HepG2 (cell line): ENCODE measurements around the gene GABRA4. TPM values are rescaled to one million over a fixed set of nuclear protein-coding genes. Genes with fewer than 3 reads are reported as not detected.

Experiments
- ATAC-seq: fragments of 200-7000 bp; cut with Tn5 transposase; 3 replicates; pipeline ENCODE4 v1.9.1; 2020; ENCODE audit warnings: mild to moderate bottlenecking, moderate library complexity
- BruUV-seq: library from RNA; stranded (reverse); fragments of 400-500 nt; replicated peaks from 2 replicates; lab custom pipeline; 2021; lab: Mats Ljungman, UMichigan
- CTCF ChIA-PET: fragments of 300-600 bp; formaldehyde crosslinking; extraction: SDS; loops from one replicate; lab custom pipeline; 2021; ENCODE audit warnings: low total read pairs, inconsistent platforms, low intra/inter-chr PET ratio; lab: Yijun Ruan, JAX
- POLR2A ChIA-PET: fragments of 350-600 bp; sonication (Branson Sonifier 250); formaldehyde crosslinking; loops from one replicate; lab custom pipeline; 2020; ENCODE audit warnings: antibody characterized with exemption, inconsistent platforms; lab: Yijun Ruan, JAX
- DNase-seq: peaks from one replicate; pipeline ENCODE4 v3.0.0-alpha.2; 2015; ENCODE audit warnings: low spot score
- FAIRE-seq: peaks from 3 replicates; lab custom pipeline; 2011; peaks lifted over from hg19 to GRCh38; lab: Jason Lieb, UNC
- H2AFZ ChIP-seq: one replicate; pipeline ENCODE4 v1.6.1; 2011; ENCODE audit warnings: low read length, inconsistent platforms
- H3K27ac ChIP-seq: fragments of 300-600 bp; 3 replicates; pipeline ENCODE4 v1.8.0; 2011; ENCODE audit warnings: mixed run types, mild to moderate bottlenecking, mixed read lengths, low read length, inconsistent platforms; ENCODE audit not compliant: insufficient read depth; ENCODE audit errors: extremely low read length
- H3K27me3 ChIP-seq, 2 experiments: fragments of 200-600 bp in 1 of 2; 2 replicates in 1 of 2; 3 replicates in 1 of 2; pipeline versions ENCODE4 v1.6.0 to v1.8.0; 2011; ENCODE audit warnings: low read length in 2 of 2, mild to moderate bottlenecking in 2 of 2, moderate library complexity in 2 of 2, inconsistent platforms in 1 of 2; ENCODE audit not compliant: insufficient read depth in 2 of 2, control insufficient read depth in 1 of 2
- H3K36me3 ChIP-seq, 2 experiments: fragments of 200-600 bp in 1 of 2; replicated peaks in 1 of 2; 2 replicates in 1 of 2; 3 replicates in 1 of 2; pipeline versions ENCODE4 v1.5.1 to v1.8.0; 2011; ENCODE audit warnings: low read length in 2 of 2, inconsistent platforms in 1 of 2; ENCODE audit not compliant: insufficient read depth in 2 of 2, control insufficient read depth in 1 of 2
- H3K4me1 ChIP-seq: 2 replicates; pipeline ENCODE4 v1.5.1; 2012; ENCODE audit warnings: low read length, inconsistent platforms; ENCODE audit not compliant: insufficient read depth
- H3K4me2 ChIP-seq: 2 replicates; pipeline ENCODE4 v1.6.0; 2011; ENCODE audit warnings: low read depth, low read length, inconsistent platforms
- H3K4me3 ChIP-seq, 3 experiments: fragments of 200-600 bp in 1 of 3; sonication (generic), shearing (Covaris generic) in 1 of 3; replicated peaks in 1 of 3; 2 replicates each; pipeline ENCODE4 v1.5.1; 2011 to 2016; ENCODE audit warnings: low read length in 3 of 3, inconsistent platforms in 2 of 3, low read depth in 2 of 3, mild to moderate bottlenecking in 2 of 3, control low read depth in 1 of 3, mixed read lengths in 1 of 3; ENCODE audit not compliant: insufficient read depth in 1 of 3
- H3K79me2 ChIP-seq: one replicate; pipeline ENCODE4 v1.6.1; 2011; ENCODE audit warnings: low read length, inconsistent platforms; ENCODE audit not compliant: insufficient read depth
- H3K9ac ChIP-seq: 2 replicates; pipeline ENCODE4 v1.6.0; 2011; ENCODE audit warnings: mild to moderate bottlenecking, low read depth, low read length, inconsistent platforms; ENCODE audit not compliant: insufficient read depth
- H3K9me3 ChIP-seq: 2 replicates; pipeline ENCODE4 v1.5.1; 2012; ENCODE audit warnings: mild to moderate bottlenecking, low read length
- H4K20me1 ChIP-seq: 2 replicates; pipeline ENCODE4 v1.6.0; 2011; ENCODE audit warnings: inconsistent platforms, mild to moderate bottlenecking, low read length, moderate library complexity; ENCODE audit not compliant: insufficient read depth
- BATF2 ChIP-seq: sonication (generic); formaldehyde crosslinking; IDR thresholded peaks from 2 replicates; pipeline ENCODE4 v1.8.0; 2022; ENCODE audit warnings: mild to moderate bottlenecking, missing genetic modification reagents, moderate library complexity
- CREB1 ChIP-seq, 2 experiments: fragments of 450-650 bp in 1 of 2; IDR thresholded peaks; 2 replicates each; pipeline ENCODE4 v1.6.1; 2016 to 2017; ENCODE audit warnings: control low read depth in 1 of 2, mild to moderate bottlenecking in 1 of 2, missing compliant biosample characterization in 1 of 2, missing genetic modification characterization in 1 of 2
- HNF1B ChIP-seq: sonication (generic); formaldehyde crosslinking; IDR thresholded peaks from 2 replicates; pipeline ENCODE4 v1.5.1; 2020; ENCODE audit warnings: mild to moderate bottlenecking, moderate library complexity, missing genetic modification reagents
- KLF9 ChIP-seq: IDR thresholded peaks from 2 replicates; pipeline ENCODE4 v1.6.1; 2016; ENCODE audit warnings: low read depth
- PAXIP1 ChIP-seq: sonication (generic); formaldehyde crosslinking; conservative IDR thresholded peaks from 2 replicates; pipeline ENCODE4 v1.4.0; 2020; ENCODE audit warnings: mild to moderate bottlenecking, missing genetic modification reagents, moderate library complexity
- SRSF1 ChIP-seq: fragments of 200-400 bp; formaldehyde crosslinking; optimal IDR thresholded peaks from 2 replicates; pipeline ENCODE3; 2017; ENCODE audit warnings: mild to moderate bottlenecking, low read depth, low read length, moderate library complexity
- TBX2 ChIP-seq: sonication (generic); formaldehyde crosslinking; IDR thresholded peaks from 2 replicates; pipeline ENCODE4 v1.5.0; 2020; ENCODE audit warnings: missing genetic modification reagents, mild to moderate bottlenecking, borderline replicate concordance
- ZBTB2 ChIP-seq: sonication (generic); formaldehyde crosslinking; IDR thresholded peaks from 2 replicates; pipeline ENCODE4 v1.8.0; 2022; ENCODE audit warnings: low read depth, missing genetic modification reagents
- ZNF232 ChIP-seq: sonication (generic); formaldehyde crosslinking; IDR thresholded peaks from 2 replicates; pipeline ENCODE4 v1.4.0; 2020; ENCODE audit warnings: missing genetic modification reagents, borderline replicate concordance
- ZNF335 ChIP-seq: sonication (generic); formaldehyde crosslinking; IDR thresholded peaks from 2 replicates; pipeline ENCODE4 v1.4.0; 2020; ENCODE audit warnings: missing genetic modification reagents
- ZNF432 ChIP-seq: sonication (generic); formaldehyde crosslinking; IDR thresholded peaks from 2 replicates; pipeline ENCODE4 v1.5.0; 2020; ENCODE audit warnings: missing genetic modification reagents, mild to moderate bottlenecking, borderline replicate concordance
- ZNF44 ChIP-seq: sonication (generic); formaldehyde crosslinking; IDR thresholded peaks from 2 replicates; pipeline ENCODE4 v1.5.1; 2020; ENCODE audit warnings: mild to moderate bottlenecking, missing genetic modification reagents
- ZNF576 ChIP-seq: sonication (generic); formaldehyde crosslinking; IDR thresholded peaks from 2 replicates; pipeline ENCODE4 v1.4.0; 2020; ENCODE audit warnings: mild to moderate bottlenecking, missing genetic modification reagents
- ZNF7 ChIP-seq: IDR thresholded peaks from 2 replicates; pipeline ENCODE4 v1.6.1; 2016; ENCODE audit warnings: missing biosample characterization, missing genetic modification reagents
- ZNF776 ChIP-seq: sonication (generic); formaldehyde crosslinking; IDR thresholded peaks from 2 replicates; pipeline ENCODE4 v1.4.0; 2020; ENCODE audit warnings: mild to moderate bottlenecking, missing genetic modification reagents
- ZSCAN29 ChIP-seq: sonication (generic); formaldehyde crosslinking; conservative IDR thresholded peaks from 2 replicates; pipeline ENCODE4 v1.4.0; 2020; ENCODE audit warnings: mild to moderate bottlenecking, missing genetic modification reagents
- in situ Hi-C: cut with HindIII; loops from 2 replicates; pipeline ENCODE4 v1.10.0; 2017; ENCODE audit warnings: low pct_unique_long_range_greater_than_20kb; ENCODE audit not compliant: extremely low pct_ligation_motif_present
- intact Hi-C: fragments of 100-400 bp; cut with micrococcal nuclease; formaldehyde crosslinking; loops from one replicate; pipeline ENCODE4 v1.10.0; 2022; ENCODE audit not compliant: unreplicated experiment
- polyA plus RNA-seq, 8 experiments: library from polyadenylated mRNA; depleted of rRNA in 3 of 8; stranded (reverse) in 7 of 8; unstranded in 1 of 8; fragments of >200 nt; fragmentation: Illumina TruSeq in 4 of 8; extraction: Trizol in 4 of 8; gene quantifications; 2 replicates each; pipeline versions ENCODE4 v1.2.1 to v1.2.3, GENCODE V29; 2011 to 2016; ENCODE audit warnings: low read depth in 4 of 8, missing spikeins in 1 of 8, mixed read lengths in 1 of 8; ENCODE audit not compliant: insufficient read depth in 1 of 8
- total RNA-seq, 5 experiments: library from RNA; depleted of rRNA; stranded (reverse); fragments of >200 nt; fragmentation: Illumina TruSeq; extraction: Trizol; gene quantifications; 2 replicates each; pipeline ENCODE4 v1.2.3, GENCODE V29; 2016; ENCODE audit warnings: low read depth in 1 of 5

The GABRA4 gene
- total and polyA plus RNA-seq, 2 of the 13 experiments (the other 11 are each of a cell fraction or from before 2014, with no cell fraction given), result not detected

GRCh38 chr4:47000406-47000805 lies 7.0 kb upstream of the GABRA4 start (continued):
- TF ChIP-seq BATF2 (CRISPR knock-in tag) (no peak), ZNF776 (no peak), ZNF432 (no peak), PAXIP1 (CRISPR knock-in tag) (no peak), HNF1B (CRISPR knock-in tag) (no peak)

GRCh38 chr4:46999566-46999965 lies 6.2 kb upstream of the GABRA4 start:
- Histone ChIP-seq H3K36me3 (no peaks in the 10 kb centered on the region), H3K79me2 (no peaks in the 10 kb centered on the region), H3K4me2 (no peak overlapping the region), H2AFZ (no peak overlapping the region), H3K9me3 (no peaks in the 10 kb centered on the region), H3K4me3 (no peak overlapping the region), H3K9ac (no peak overlapping the region), H4K20me1 (no peaks in the 10 kb centered on the region), H3K27ac (no peak overlapping the region), H3K4me1 (no peaks in the 10 kb centered on the region), H3K27me3 (no peaks in the 10 kb centered on the region)
- FAIRE-seq, result no peak
- BruUV-seq, result no TSS peak
- intact Hi-C loops (no loop called here), in situ Hi-C loops (no loop called here)
- POLR2A ChIA-PET, result no interaction called here
- CTCF ChIA-PET, result no interaction called here
- no peak for ATAC-seq
- no peak for DNase-seq
- TF ChIP-seq ZBTB2 (CRISPR knock-in tag), result no peak
- no peak for TF ChIP-seq TBX2 (CRISPR knock-in tag)
- no peak for TF ChIP-seq SRSF1
- TF ChIP-seq ZNF335 (CRISPR knock-in tag), result no peak
- TF ChIP-seq ZSCAN29 (CRISPR knock-in tag), result no peak
- TF ChIP-seq KLF9 (CRISPR knock-in tag), result no peak
- TF ChIP-seq CREB1 (IDR thresholded peaks at IDR 0.05), result no peak
- TF ChIP-seq CREB1 (CRISPR knock-in tag; IDR thresholded peaks at IDR 0.05), result no peak
- TF ChIP-seq ZNF44 (CRISPR knock-in tag), result no peak
- no peak for TF ChIP-seq ZNF232
- no peak for TF ChIP-seq ZNF7 (CRISPR knock-in tag)
- TF ChIP-seq ZNF576, result no peak
